ENCODE results near the gene SH3BP2. TPM values are rescaled to one million over a fixed set of nuclear protein-coding genes. Genes with fewer than 3 reads are reported as not detected.
A peak's percentile ranks its signal among the peaks of the same experiment; 100 is the strongest.

SH3BP2 gene
- total RNA-seq, 1 experiment from 2014 or later: 52.8 TPM

DNA sequence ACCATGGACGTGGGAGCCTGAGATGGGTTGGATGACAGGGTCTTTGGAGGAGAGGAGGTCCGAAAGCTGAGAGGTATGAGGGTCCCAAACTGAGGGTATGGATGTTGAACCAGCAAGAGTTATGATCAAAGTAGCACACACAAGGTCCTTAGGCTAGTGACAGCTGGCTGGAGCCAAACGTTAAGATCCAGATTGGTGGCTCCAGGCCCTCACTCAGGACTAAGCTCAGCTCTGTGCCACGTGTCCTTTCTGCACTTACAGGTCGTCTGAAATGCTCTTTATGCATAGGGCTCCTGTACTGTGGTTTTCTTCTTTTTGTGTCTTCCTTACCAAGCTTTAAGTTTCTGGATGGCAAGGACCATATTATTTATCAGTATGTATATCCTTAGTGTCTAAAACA is 86.1 kb downstream of the SH3BP2 start:
- POLR2A ChIA-PET: no interaction called here
- TSS peak; percentile 34 for BruUV-seq (replicated peaks)
- Histone ChIP-seq H2AFZ (ENCODE audit: low read depth, low read length, poor library complexity, severe bottlenecking) (no peak overlapping the region), H3K9me3 (ENCODE audit: control insufficient read depth in 1 of 2, insufficient read depth in 1 of 2, low read depth in 1 of 2, low read length in 2 of 2) (no peaks in the 10 kb centered on the region), H3K27me3 (ENCODE audit: insufficient read depth, low read length) (no peaks in the 10 kb centered on the region), H3K4me1 (ENCODE audit: control insufficient read depth in 1 of 2, insufficient read depth in 2 of 2, low read length in 2 of 2) (no peaks in the 10 kb centered on the region), H3K9me2 (ENCODE audit: insufficient read depth) (no peaks in the 10 kb centered on the region), H3K9ac (ENCODE audit: low read length) (no peak overlapping the region), H3K4me3 (replicated peaks in 1 of 2; ENCODE audit: low read depth in 1 of 2, low read length in 2 of 2) (no peak overlapping the region), H4K20me1 (ENCODE audit: insufficient read depth) (no peaks in the 10 kb centered on the region), H3K79me2 (ENCODE audit: insufficient read depth, low read length) (peaks cover 33% of the 10 kb centered on the region), H3K27ac (ENCODE audit: low read depth, low read length) (no peak overlapping the region), H3K36me3 (ENCODE audit: control insufficient read depth in 1 of 2, insufficient read depth in 2 of 2, low read length in 2 of 2) (peaks cover 3% of the 10 kb centered on the region in 2 experiments; a peak in 2 of 4 replicates), H3K4me2 (ENCODE audit: low read length) (no peak overlapping the region)
- intact Hi-C loops (cut with micrococcal nuclease): no loop called here
- TF ChIP-seq EZH2 (IDR thresholded peaks at IDR 0.05) (no peak), ELF1 (IDR thresholded peaks at IDR 0.05; ENCODE audit: borderline replicate concordance, low read depth) (no peak), POLR2A (IDR thresholded peaks at IDR 0.05; ENCODE audit: borderline replicate concordance, extremely low read depth, insufficient read depth, insufficient read length) (no peak)
- TF ChIP-seq, protein P1, sequence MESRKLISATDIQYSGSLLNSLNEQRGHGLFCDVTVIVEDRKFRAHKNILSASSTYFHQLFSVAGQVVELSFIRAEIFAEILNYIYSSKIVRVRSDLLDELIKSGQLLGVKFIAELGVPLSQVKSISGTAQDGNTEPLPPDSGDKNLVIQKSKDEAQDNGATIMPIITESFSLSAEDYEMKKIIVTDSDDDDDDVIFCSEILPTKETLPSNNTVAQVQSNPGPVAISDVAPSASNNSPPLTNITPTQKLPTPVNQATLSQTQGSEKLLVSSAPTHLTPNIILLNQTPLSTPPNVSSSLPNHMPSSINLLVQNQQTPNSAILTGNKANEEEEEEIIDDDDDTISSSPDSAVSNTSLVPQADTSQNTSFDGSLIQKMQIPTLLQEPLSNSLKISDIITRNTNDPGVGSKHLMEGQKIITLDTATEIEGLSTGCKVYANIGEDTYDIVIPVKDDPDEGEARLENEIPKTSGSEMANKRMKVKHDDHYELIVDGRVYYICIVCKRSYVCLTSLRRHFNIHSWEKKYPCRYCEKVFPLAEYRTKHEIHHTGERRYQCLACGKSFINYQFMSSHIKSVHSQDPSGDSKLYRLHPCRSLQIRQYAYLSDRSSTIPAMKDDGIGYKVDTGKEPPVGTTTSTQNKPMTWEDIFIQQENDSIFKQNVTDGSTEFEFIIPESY (IDR thresholded peaks at IDR 0.05; ENCODE audit: extremely low read depth, insufficient replicate concordance, low read length): no peak
- no peak for ATAC-seq
- CTCF ChIA-PET: no interaction called here
- RAD21 ChIA-PET (ENCODE audit: low non-redundant PET in 1 of 2, low total read pairs in 2 of 2, uncharacterized antibody in 2 of 2, unreplicated experiment in 2 of 2): no interaction called here
- DNase-seq (ENCODE audit: low read depth, low spot score): no peak

- DNase-seq (ENCODE audit: low read depth, low spot score): no peak
- CTCF ChIA-PET: no interaction called here
- peaks cover 20% of the 10 kb centered on the region for H3K79me2 ChIP-seq (ENCODE audit: insufficient read depth, low read length)
- TF ChIP-seq ZNF274 (IDR thresholded peaks at IDR 0.05; ENCODE audit: low read depth, low read length): no peak
- no peak for TF ChIP-seq POLR2AphosphoS5 (IDR thresholded peaks at IDR 0.05; ENCODE audit: low read depth, low read length)
- TF ChIP-seq SP1 (IDR thresholded peaks at IDR 0.05; ENCODE audit: low read depth): no peak
- TF ChIP-seq CEBPB (IDR thresholded peaks at IDR 0.05; ENCODE audit: low read depth): no peak
- H3K27ac ChIP-seq (ENCODE audit: low read depth, low read length): no peak overlapping the region
- H3K36me3 ChIP-seq (ENCODE audit: control insufficient read depth in 1 of 2, insufficient read depth in 2 of 2, low read length in 2 of 2): peaks cover 7 to 14% of the 10 kb centered on the region in 2 experiments; a peak in 3 of 4 replicates
- no peak overlapping the region for H3K4me2 ChIP-seq (ENCODE audit: low read length)
- no peak for ATAC-seq
- H3K4me1 ChIP-seq (ENCODE audit: control insufficient read depth in 1 of 2, insufficient read depth in 2 of 2, low read length in 2 of 2): no peaks in the 10 kb centered on the region
- no peaks in the 10 kb centered on the region for H3K27me3 ChIP-seq (ENCODE audit: insufficient read depth, low read length)
- no peaks in the 10 kb centered on the region for H3K9me2 ChIP-seq (ENCODE audit: insufficient read depth)
- H4K20me1 ChIP-seq (ENCODE audit: insufficient read depth): 0 out of 2 replicates have a peak, but pooled peaks cover 3% of the 10 kb centered on the region
- H2AFZ ChIP-seq (ENCODE audit: low read depth, low read length, poor library complexity, severe bottlenecking): no peak overlapping the region
- H3K9ac ChIP-seq (ENCODE audit: low read length): no peak overlapping the region
- RAD21 ChIA-PET (ENCODE audit: low non-redundant PET in 1 of 2, low total read pairs in 2 of 2, uncharacterized antibody in 2 of 2, unreplicated experiment in 2 of 2): no interaction called here
- POLR2A ChIA-PET: no interaction called here
- no peak overlapping the region for H3K4me3 ChIP-seq (replicated peaks in 1 of 2; ENCODE audit: low read depth in 1 of 2, low read length in 2 of 2)
- BruUV-seq (replicated peaks): no TSS peak
- intact Hi-C loops (cut with micrococcal nuclease): no loop called here
- no peaks in the 10 kb centered on the region for H3K9me3 ChIP-seq (ENCODE audit: control insufficient read depth in 1 of 2, insufficient read depth in 1 of 2, low read depth in 1 of 2, low read length in 2 of 2)
These were observed 88.5 kb downstream of the SH3BP2 start for GRCh38 chr4:2881431-2881830.
